H9 (cell line): ENCODE measurements around the gene TMEM131. TPM values are rescaled to one million over a fixed set of nuclear protein-coding genes. Genes with fewer than 3 reads are reported as not detected.

ENCODE experiments used
- DNase-seq: peaks from one replicate; pipeline ENCODE4 v3.0.0-alpha.2; 2017
- H2AFZ ChIP-seq: one replicate; pipeline ENCODE4 v1.6.1; 2013; ENCODE audit warnings: mild to moderate bottlenecking, low read length, control low read depth, moderate library complexity
- H2AK5ac ChIP-seq: 2 replicates; pipeline ENCODE4 v1.6.1; 2013; ENCODE audit warnings: low read length, control low read depth, mixed read lengths; ENCODE audit not compliant: insufficient read length
- H2BK120ac ChIP-seq: one replicate; pipeline ENCODE4 v1.6.1; 2013; ENCODE audit warnings: low read depth, mild to moderate bottlenecking, low read length, control low read depth, inconsistent platforms; ENCODE audit not compliant: poor library complexity, severe bottlenecking
- H2BK12ac ChIP-seq: 2 replicates; pipeline ENCODE4 v1.6.1; 2013; ENCODE audit warnings: low read length, control low read depth, mixed read lengths, low read depth; ENCODE audit not compliant: insufficient read length
- H2BK15ac ChIP-seq: 2 replicates; pipeline ENCODE4 v1.6.1; 2013; ENCODE audit warnings: low read depth, low read length, control low read depth
- H2BK20ac ChIP-seq: one replicate; pipeline ENCODE4 v1.6.1; 2013; ENCODE audit warnings: low read depth, mild to moderate bottlenecking, low read length, control low read depth, inconsistent platforms; ENCODE audit not compliant: poor library complexity, severe bottlenecking
- H2BK5ac ChIP-seq: 2 replicates; pipeline ENCODE4 v1.6.1; 2013; ENCODE audit warnings: low read length, control low read depth, mixed read lengths; ENCODE audit not compliant: insufficient read length
- H3K14ac ChIP-seq: 2 replicates; pipeline ENCODE4 v1.6.1; 2013; ENCODE audit warnings: low read length, control low read depth; ENCODE audit not compliant: insufficient read depth
- H3K18ac ChIP-seq: 2 replicates; pipeline ENCODE4 v1.6.1; 2013; ENCODE audit warnings: low read depth, mild to moderate bottlenecking, mixed read lengths, low read length, control low read depth; ENCODE audit not compliant: insufficient read length
- H3K23ac ChIP-seq: 2 replicates; pipeline ENCODE4 v1.6.1; 2013; ENCODE audit warnings: low read length, control low read depth, mixed read lengths, low read depth; ENCODE audit not compliant: insufficient read length
- H3K23me2 ChIP-seq: 2 replicates; pipeline ENCODE4 v1.6.1; 2013; ENCODE audit warnings: low read depth, mild to moderate bottlenecking, mixed read lengths, low read length, control low read depth; ENCODE audit not compliant: insufficient read length, poor library complexity, severe bottlenecking
- H3K27ac ChIP-seq: 2 replicates; pipeline ENCODE4 v1.5.1; 2013; ENCODE audit warnings: low read length, control low read depth, mixed read lengths, low read depth; ENCODE audit not compliant: insufficient read length
- H3K27me3 ChIP-seq: 2 replicates; pipeline ENCODE4 v1.6.1; 2013; ENCODE audit warnings: low read length, control low read depth, inconsistent platforms; ENCODE audit not compliant: insufficient read depth
- H3K4ac ChIP-seq: 2 replicates; pipeline ENCODE4 v1.6.1; 2013; ENCODE audit warnings: low read depth, mild to moderate bottlenecking, control low read depth, inconsistent platforms, low read length, moderate library complexity
- H3K4me1 ChIP-seq: 2 replicates; pipeline ENCODE4 v1.6.1; 2013; ENCODE audit warnings: low read length, control low read depth, inconsistent platforms; ENCODE audit not compliant: insufficient read depth
- H3K4me2 ChIP-seq: 2 replicates; pipeline ENCODE4 v1.6.1; 2013; ENCODE audit warnings: low read length, control low read depth, mixed read lengths; ENCODE audit not compliant: insufficient read length, insufficient read depth
- H3K56ac ChIP-seq: 2 replicates; pipeline ENCODE4 v1.6.1; 2013; ENCODE audit warnings: low read depth, mild to moderate bottlenecking, mixed read lengths, low read length, control low read depth; ENCODE audit not compliant: insufficient read length
- H3K79me1 ChIP-seq: 2 replicates; pipeline ENCODE4 v1.6.1; 2013; ENCODE audit warnings: low read depth, mild to moderate bottlenecking, moderate library complexity, low read length, control low read depth, inconsistent platforms; ENCODE audit not compliant: insufficient read depth, poor library complexity, severe bottlenecking
- H3K79me2 ChIP-seq: 2 replicates; pipeline ENCODE4 v1.6.1; 2013; ENCODE audit warnings: low read length, control low read depth, inconsistent platforms; ENCODE audit not compliant: insufficient read depth
- H3K9ac ChIP-seq: 2 replicates; pipeline ENCODE4 v1.6.1; 2013; ENCODE audit warnings: low read length, control low read depth, mixed read lengths; ENCODE audit not compliant: insufficient read length; ENCODE audit errors: extremely low read depth
- H3K9me3 ChIP-seq: one replicate; pipeline ENCODE4 v1.6.1; 2013; ENCODE audit warnings: low read depth, low read length, inconsistent platforms; ENCODE audit not compliant: control insufficient read depth
- H3T11ph ChIP-seq: one replicate; pipeline ENCODE4 v1.6.1; 2013; ENCODE audit warnings: mild to moderate bottlenecking, low read length, control low read depth, inconsistent platforms
- H4K20me1 ChIP-seq: one replicate; pipeline ENCODE4 v1.6.1; 2013; ENCODE audit not compliant: control insufficient read depth, insufficient read length, insufficient read depth
- H4K5ac ChIP-seq: 2 replicates; pipeline ENCODE4 v1.6.1; 2013; ENCODE audit warnings: low read depth, mild to moderate bottlenecking, mixed read lengths, low read length, control low read depth; ENCODE audit not compliant: insufficient read length
- H4K8ac ChIP-seq: replicated peaks from 2 replicates; pipeline ENCODE4 v1.6.1; 2013; ENCODE audit warnings: low read length, control low read depth, mixed read lengths, low read depth; ENCODE audit not compliant: insufficient read length
- H4K91ac ChIP-seq: 2 replicates; pipeline ENCODE4 v1.6.1; 2013; ENCODE audit warnings: low read depth, mild to moderate bottlenecking, moderate library complexity, mixed read lengths, low read length, control low read depth; ENCODE audit not compliant: insufficient read length
- H3K27ac Mint-ChIP-seq, 3 experiments: 2 replicates in 2 of 3; 3 replicates in 1 of 3; pipeline ENCODE4 v1.8.0; 2020 to 2021; ENCODE audit warnings: mixed read lengths in 3 of 3, mild to moderate bottlenecking in 1 of 3, moderate library complexity in 1 of 3
- H3K27me3 Mint-ChIP-seq: 2 replicates; pipeline ENCODE4 v1.8.0; 2021; ENCODE audit warnings: low read depth, mild to moderate bottlenecking, moderate library complexity, mixed read lengths
- H3K36me3 Mint-ChIP-seq, 3 experiments: 2 replicates in 2 of 3; 3 replicates in 1 of 3; pipeline ENCODE4 v1.8.0; 2020 to 2021; ENCODE audit warnings: low read depth in 3 of 3, mixed read lengths in 3 of 3; ENCODE audit not compliant: insufficient read depth in 1 of 3
- H3K4me1 Mint-ChIP-seq, 2 experiments: 2 replicates each; pipeline ENCODE4 v1.8.0; 2020; ENCODE audit warnings: mixed read lengths in 2 of 2
- H3K4me3 Mint-ChIP-seq, 2 experiments: 2 replicates in 1 of 2; 3 replicates in 1 of 2; pipeline ENCODE4 v1.8.0; 2020 to 2021; ENCODE audit warnings: mild to moderate bottlenecking in 2 of 2, mixed read lengths in 2 of 2, moderate library complexity in 1 of 2
- H3K9me3 Mint-ChIP-seq, 2 experiments: 2 replicates in 1 of 2; 3 replicates in 1 of 2; pipeline ENCODE4 v1.8.0; 2020; ENCODE audit warnings: mild to moderate bottlenecking in 2 of 2, mixed read lengths in 2 of 2, moderate library complexity in 1 of 2
- WGBS: extraction: QIAGEN DNeasy Blood & Tissue Kit; methylation state at CpG from one replicate; pipeline ENCODE4 v1.1.7; 2013; ENCODE audit warnings: missing lambda C conversion rate, low lambda C conversion rate, mixed read lengths; ENCODE audit not compliant: insufficient read length; ENCODE audit errors: extremely low coverage; 5-methylcytosine and 5-hydroxymethylcytosine counted together
- total RNA-seq: library from RNA; stranded (reverse); gene quantifications from 2 replicates; pipeline ENCODE4 v1.2.1, GENCODE V29; 2021
- TF ChIP-seq, protein P1 (sequence below): fragments of 200-600 bp; sonication (generic); conservative IDR thresholded peaks from 3 replicates; pipeline ENCODE4 v1.8.0; 2021; ENCODE audit warnings: antibody characterized with exemption, mild to moderate bottlenecking

The TMEM131 gene
- total RNA-seq, 1 experiment from 2014 or later = 20.9 TPM

DNA sequence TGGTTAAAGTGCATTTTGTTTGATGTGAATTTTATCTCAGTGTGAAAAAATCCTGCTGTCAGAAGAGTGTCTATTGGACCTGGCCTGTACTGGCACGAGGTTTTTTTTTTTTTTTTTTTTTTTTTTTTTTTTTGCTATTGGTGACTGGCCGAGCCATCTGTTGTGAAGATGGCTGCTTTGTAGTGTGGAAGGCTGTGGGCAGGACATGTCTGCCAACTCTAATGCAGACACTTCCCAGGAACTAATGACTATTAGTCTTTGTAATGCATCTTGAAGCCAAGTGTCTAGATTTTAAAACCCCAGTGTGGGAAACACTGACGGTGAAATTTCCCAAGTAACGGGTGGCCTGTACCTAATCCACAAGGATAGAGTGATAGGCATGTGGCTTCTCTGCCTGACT lies 248.0 kb downstream of the TMEM131 start:
- WGBS = no CpG with 5 or more reads among the region's 4 CpGs
- H3K4me1 Mint-ChIP-seq = peaks cover 29 to 32% of the 10 kb centered on the region in 2 experiments
- H3K27me3 Mint-ChIP-seq = no peaks in the 10 kb centered on the region
- no peaks in the 10 kb centered on the region for H4K20me1 ChIP-seq
- H2BK15ac ChIP-seq = no peak overlapping the region
- H3K79me2 ChIP-seq = no peaks in the 10 kb centered on the region
- no peaks in the 10 kb centered on the region for H3K23me2 ChIP-seq
- TF ChIP-seq, protein P1, sequence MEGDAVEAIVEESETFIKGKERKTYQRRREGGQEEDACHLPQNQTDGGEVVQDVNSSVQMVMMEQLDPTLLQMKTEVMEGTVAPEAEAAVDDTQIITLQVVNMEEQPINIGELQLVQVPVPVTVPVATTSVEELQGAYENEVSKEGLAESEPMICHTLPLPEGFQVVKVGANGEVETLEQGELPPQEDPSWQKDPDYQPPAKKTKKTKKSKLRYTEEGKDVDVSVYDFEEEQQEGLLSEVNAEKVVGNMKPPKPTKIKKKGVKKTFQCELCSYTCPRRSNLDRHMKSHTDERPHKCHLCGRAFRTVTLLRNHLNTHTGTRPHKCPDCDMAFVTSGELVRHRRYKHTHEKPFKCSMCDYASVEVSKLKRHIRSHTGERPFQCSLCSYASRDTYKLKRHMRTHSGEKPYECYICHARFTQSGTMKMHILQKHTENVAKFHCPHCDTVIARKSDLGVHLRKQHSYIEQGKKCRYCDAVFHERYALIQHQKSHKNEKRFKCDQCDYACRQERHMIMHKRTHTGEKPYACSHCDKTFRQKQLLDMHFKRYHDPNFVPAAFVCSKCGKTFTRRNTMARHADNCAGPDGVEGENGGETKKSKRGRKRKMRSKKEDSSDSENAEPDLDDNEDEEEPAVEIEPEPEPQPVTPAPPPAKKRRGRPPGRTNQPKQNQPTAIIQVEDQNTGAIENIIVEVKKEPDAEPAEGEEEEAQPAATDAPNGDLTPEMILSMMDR = no peak
- no peak overlapping the region for H3K14ac ChIP-seq
- H3T11ph ChIP-seq = no peak overlapping the region
- H3K23ac ChIP-seq = no peak overlapping the region
- no peak overlapping the region for H3K4ac ChIP-seq
- H3K36me3 Mint-ChIP-seq = peaks cover 0 to 10% (median 8%) of the 10 kb centered on the region in 3 experiments; a peak in 3 of 7 replicates
- no peak overlapping the region for H4K91ac ChIP-seq
- DNase-seq = no peak
- H3K4me2 ChIP-seq = no peak overlapping the region
- H3K27ac ChIP-seq = no peak overlapping the region
- no peak overlapping the region for H2BK120ac ChIP-seq
- no peak overlapping the region for H3K56ac ChIP-seq
- H4K8ac ChIP-seq = no peak overlapping the region
- no peak overlapping the region for H3K18ac ChIP-seq
- H3K79me1 ChIP-seq = no peaks in the 10 kb centered on the region
- no peak overlapping the region for H2BK12ac ChIP-seq
- no peaks in the 10 kb centered on the region for H3K9me3 ChIP-seq
- no peaks in the 10 kb centered on the region for H3K27me3 ChIP-seq
- no peak overlapping the region for H3K9ac ChIP-seq
- no peaks in the 10 kb centered on the region for H3K9me3 Mint-ChIP-seq
- no peak overlapping the region for H2AFZ ChIP-seq
- no peak overlapping the region for H2AK5ac ChIP-seq
- 0 out of 2 replicates have a peak, but pooled peaks cover 2% of the 10 kb centered on the region for H3K4me1 ChIP-seq
- no peak overlapping the region for H3K27ac Mint-ChIP-seq
- H3K4me3 Mint-ChIP-seq = no peak overlapping the region
- H2BK20ac ChIP-seq = no peak overlapping the region
- H2BK5ac ChIP-seq = no peak overlapping the region
- H4K5ac ChIP-seq = no peak overlapping the region
